ENCODE measurements around the gene AGTRAP.

The AGTRAP gene

GRCh38 chr1:11714831-11715575, 20.9 kb upstream of the AGTRAP start:
- H3K4me3 ChIP-seq (ENCODE audit: control insufficient read depth, low read depth, low read length), result no peak overlapping the region
- no peak for DNase-seq (ENCODE audit: low read depth)
- no peak for TF ChIP-seq CTCF (IDR thresholded peaks at IDR 0.05; ENCODE audit: control insufficient read depth, insufficient read depth, low read depth, low read length, missing control alignments)

- no peak for DNase-seq (ENCODE audit: low read depth)
- peak overlapping the region; percentile 36 for H3K4me3 ChIP-seq (ENCODE audit: control insufficient read depth, low read depth, low read length)
- peak; percentile 99 for TF ChIP-seq CTCF (IDR thresholded peaks at IDR 0.05; ENCODE audit: control insufficient read depth, insufficient read depth, low read depth, low read length, missing control alignments)
Observed at GRCh38 chr1:11719313-11720032, 16.5 kb upstream of the AGTRAP start.

- DNase-seq (ENCODE audit: low read depth), result no peak
- no peak overlapping the region for H3K4me3 ChIP-seq (ENCODE audit: control insufficient read depth, low read depth, low read length)
- no peak for TF ChIP-seq CTCF (IDR thresholded peaks at IDR 0.05; ENCODE audit: control insufficient read depth, insufficient read depth, low read depth, low read length, missing control alignments)
Observed at GRCh38 chr1:11720033-11720376, 15.9 kb upstream of the AGTRAP start.

GRCh38 chr1:11720525-11720924, 15.4 kb upstream of the AGTRAP start:
- no peak for DNase-seq (ENCODE audit: low read depth)
- H3K4me3 ChIP-seq (ENCODE audit: control insufficient read depth, low read depth, low read length), result no peak overlapping the region
- TF ChIP-seq CTCF (IDR thresholded peaks at IDR 0.05; ENCODE audit: control insufficient read depth, insufficient read depth, low read depth, low read length, missing control alignments), result no peak

- DNase-seq (ENCODE audit: low read depth), result no peak
- no peak for TF ChIP-seq CTCF (IDR thresholded peaks at IDR 0.05; ENCODE audit: control insufficient read depth, insufficient read depth, low read depth, low read length, missing control alignments)
- no peak overlapping the region for H3K4me3 ChIP-seq (ENCODE audit: control insufficient read depth, low read depth, low read length)
Observed at GRCh38 chr1:11721311-11721710, 14.6 kb upstream of the AGTRAP start.

GRCh38 chr1:11722538-11722937, 13.4 kb upstream of the AGTRAP start:
- DNase-seq (ENCODE audit: low read depth), result no peak
- no peak for TF ChIP-seq CTCF (IDR thresholded peaks at IDR 0.05; ENCODE audit: control insufficient read depth, insufficient read depth, low read depth, low read length, missing control alignments)
- no peak overlapping the region for H3K4me3 ChIP-seq (ENCODE audit: control insufficient read depth, low read depth, low read length)

Measured in AG09309 (cell line).